Neural crest cell (in vitro differentiated cells): ENCODE measurements around the gene DSCAM. TPM values are rescaled to one million over a fixed set of nuclear protein-coding genes. Genes with fewer than 3 reads are reported as not detected.

Experiments
- DNase-seq: peaks from one replicate; pipeline ENCODE4 v3.0.0; 2021; ENCODE audit warnings: low read depth, mixed read lengths, low spot score
- H3K27ac Mint-ChIP-seq: one replicate; pipeline ENCODE4 v1.8.0; 2021; ENCODE audit warnings: mild to moderate bottlenecking, mixed read lengths; ENCODE audit not compliant: unreplicated experiment
- H3K27me3 Mint-ChIP-seq: 2 replicates; pipeline ENCODE4 v1.8.0; 2021; ENCODE audit warnings: low read depth, mild to moderate bottlenecking, mixed read lengths
- H3K36me3 Mint-ChIP-seq: 2 replicates; pipeline ENCODE4 v1.8.0; 2021; ENCODE audit warnings: low read depth, mild to moderate bottlenecking, mixed read lengths
- H3K4me1 Mint-ChIP-seq: 2 replicates; pipeline ENCODE4 v1.8.0; 2021; ENCODE audit warnings: mixed read lengths
- H3K4me3 Mint-ChIP-seq: one replicate; pipeline ENCODE4 v1.8.0; 2021; ENCODE audit warnings: mild to moderate bottlenecking, mixed read lengths
- H3K9me3 Mint-ChIP-seq: 2 replicates; pipeline ENCODE4 v1.8.0; 2021; ENCODE audit warnings: mixed read lengths
- CTCF ChIP-seq: fragments of 200-600 bp; sonication (generic); conservative IDR thresholded peaks from 2 replicates; pipeline ENCODE4 v1.5.0; 2021; ENCODE audit warnings: antibody characterized with exemption, mild to moderate bottlenecking
- total RNA-seq: library from RNA; stranded (reverse); gene quantifications from 2 replicates; pipeline ENCODE4 v1.2.1, GENCODE V29; 2021

The DSCAM gene
- total RNA-seq, 1 donor from 2014 or later, result 0.19 TPM

DNA sequence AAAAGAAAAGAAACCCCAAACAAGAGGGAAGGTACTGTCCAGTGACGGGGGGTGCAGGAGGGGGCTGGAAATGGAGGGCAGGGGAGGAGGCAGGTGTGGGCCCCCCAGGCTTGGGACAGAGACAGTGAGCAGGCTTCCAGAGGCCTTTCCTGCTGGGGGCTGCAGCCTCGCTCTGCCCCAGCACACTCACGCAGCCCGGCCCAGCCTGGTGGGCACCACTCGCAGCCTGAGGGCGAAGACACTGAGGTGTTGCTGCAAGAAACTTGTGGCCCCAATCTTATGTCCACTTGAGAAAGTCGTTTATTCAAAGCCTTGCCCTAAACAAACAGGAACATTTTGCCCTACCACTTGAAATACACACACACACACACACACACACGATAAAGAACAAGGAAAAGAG, 705.3 kb downstream of the DSCAM start:
- H3K27ac Mint-ChIP-seq, result no peak overlapping the region
- H3K9me3 Mint-ChIP-seq, result no peaks in the 10 kb centered on the region
- DNase-seq, result no peak
- no peaks in the 10 kb centered on the region for H3K4me1 Mint-ChIP-seq
- H3K27me3 Mint-ChIP-seq, result no peaks in the 10 kb centered on the region
- H3K4me3 Mint-ChIP-seq, result no peak overlapping the region
- H3K36me3 Mint-ChIP-seq, result no peaks in the 10 kb centered on the region
- no peak for TF ChIP-seq CTCF

DNA sequence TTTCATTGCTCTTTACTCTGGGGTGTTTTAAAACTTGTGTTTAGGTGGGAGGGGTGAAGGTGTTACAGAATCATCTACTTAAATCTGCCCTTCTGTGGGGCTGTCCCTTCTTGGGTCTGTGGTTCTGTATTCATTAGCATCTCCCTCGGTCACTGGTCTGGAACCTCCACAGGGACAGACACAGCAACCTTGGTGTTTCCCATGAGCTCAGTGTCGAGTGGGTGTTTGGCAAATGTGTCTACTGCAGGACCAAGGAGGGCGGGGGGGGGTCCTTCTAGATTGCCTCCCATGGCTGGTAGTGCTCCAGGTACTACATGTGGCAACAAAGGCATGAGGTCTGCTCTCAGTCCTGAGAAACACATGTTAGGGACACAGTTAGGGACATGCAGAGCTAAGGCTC, 706.3 kb downstream of the DSCAM start:
- H3K27me3 Mint-ChIP-seq, result no peaks in the 10 kb centered on the region
- H3K9me3 Mint-ChIP-seq, result no peaks in the 10 kb centered on the region
- H3K27ac Mint-ChIP-seq, result no peak overlapping the region
- H3K4me1 Mint-ChIP-seq, result no peaks in the 10 kb centered on the region
- no peak for TF ChIP-seq CTCF
- DNase-seq, result no peak
- no peak overlapping the region for H3K4me3 Mint-ChIP-seq
- no peaks in the 10 kb centered on the region for H3K36me3 Mint-ChIP-seq

- Mint-ChIP-seq H3K27me3 (no peaks in the 10 kb centered on the region), H3K9me3 (no peaks in the 10 kb centered on the region)
- no peak for DNase-seq
These were observed 707.3 kb downstream of the DSCAM start for GRCh38 chr21:40139636-40140035.

DNA sequence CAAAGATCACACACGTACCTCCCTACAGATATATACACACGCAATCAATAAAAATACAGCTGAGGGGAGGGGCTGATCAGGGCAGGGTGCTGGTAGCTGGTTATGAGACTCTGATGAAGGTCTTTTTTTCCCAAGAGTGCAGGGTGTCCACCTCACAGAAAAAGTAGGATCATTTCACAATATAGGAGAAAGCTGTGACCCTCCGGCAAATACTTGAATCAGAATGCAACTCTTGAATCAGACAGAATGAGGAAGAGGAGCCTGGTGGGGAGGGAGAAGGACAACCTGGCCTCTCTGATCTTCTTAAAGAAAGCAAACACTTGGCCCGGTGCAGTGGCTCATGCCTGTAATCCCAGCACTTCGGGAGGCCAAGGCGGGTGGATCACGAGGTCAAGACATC, 710.4 kb downstream of the DSCAM start:
- no peak for TF ChIP-seq CTCF
- no peak for DNase-seq
- no peaks in the 10 kb centered on the region for H3K36me3 Mint-ChIP-seq
- no peaks in the 10 kb centered on the region for H3K9me3 Mint-ChIP-seq
- H3K4me3 Mint-ChIP-seq, result no peak overlapping the region
- H3K27me3 Mint-ChIP-seq, result no peaks in the 10 kb centered on the region
- H3K27ac Mint-ChIP-seq, result no peak overlapping the region
- H3K4me1 Mint-ChIP-seq, result no peaks in the 10 kb centered on the region

More at GRCh38 chr21:40139636-40140035, 707.3 kb downstream of the DSCAM start:
- no peaks in the 10 kb centered on the region for H3K36me3 Mint-ChIP-seq
- no peak overlapping the region for H3K27ac Mint-ChIP-seq
- no peaks in the 10 kb centered on the region for H3K4me1 Mint-ChIP-seq
- no peak overlapping the region for H3K4me3 Mint-ChIP-seq
- no peak for TF ChIP-seq CTCF

DNA sequence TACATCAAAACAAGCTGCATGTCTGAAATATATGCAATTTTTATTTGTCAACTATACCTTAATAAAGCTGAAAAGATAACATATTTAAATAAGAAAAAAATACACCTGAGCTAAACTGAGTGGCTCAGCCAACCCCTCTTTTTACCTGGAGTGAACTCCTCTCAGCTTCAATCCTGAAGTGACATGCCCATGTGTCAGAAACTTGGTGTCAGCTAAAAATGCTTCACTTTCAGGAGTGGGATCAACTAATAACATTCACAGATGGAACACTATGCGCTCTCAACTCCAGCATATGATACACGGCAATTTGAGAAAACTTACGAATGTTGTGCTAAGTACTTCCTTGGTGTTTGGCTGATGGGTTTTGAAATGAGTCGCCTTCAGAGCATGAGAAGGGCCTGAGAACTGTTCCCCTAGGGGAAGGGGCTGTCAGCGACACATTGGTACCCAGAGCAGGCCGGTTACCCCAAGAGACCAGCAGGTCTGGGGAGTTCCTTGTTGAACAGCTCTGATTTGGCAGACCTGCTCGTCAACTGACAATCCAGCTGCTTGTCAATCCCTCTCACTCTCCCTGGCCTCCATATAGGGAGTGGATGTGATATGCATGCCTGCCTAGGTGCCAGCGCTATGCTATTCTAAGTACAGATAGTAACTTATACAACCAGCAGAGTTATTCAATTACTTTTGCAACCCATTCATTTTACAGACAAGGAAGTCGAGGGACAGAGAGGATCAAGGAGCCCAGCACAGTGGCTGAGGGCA, 712.0 kb downstream of the DSCAM start:
- Mint-ChIP-seq H3K36me3 (no peaks in the 10 kb centered on the region), H3K27ac (no peak overlapping the region), H3K4me3 (no peak overlapping the region), H3K4me1 (no peaks in the 10 kb centered on the region), H3K27me3 (no peaks in the 10 kb centered on the region), H3K9me3 (no peaks in the 10 kb centered on the region)
- no peak for TF ChIP-seq CTCF
- no peak for DNase-seq
